Measurements from ENCODE around the gene EXOC2. TPM values are rescaled to one million over a fixed set of nuclear protein-coding genes. Genes with fewer than 3 reads are reported as not detected.

EXOC2 gene
- total and polyA plus RNA-seq, 5 donors from 2014 or later, result 33.1 to 43.6 (median 38.9) TPM

DNA sequence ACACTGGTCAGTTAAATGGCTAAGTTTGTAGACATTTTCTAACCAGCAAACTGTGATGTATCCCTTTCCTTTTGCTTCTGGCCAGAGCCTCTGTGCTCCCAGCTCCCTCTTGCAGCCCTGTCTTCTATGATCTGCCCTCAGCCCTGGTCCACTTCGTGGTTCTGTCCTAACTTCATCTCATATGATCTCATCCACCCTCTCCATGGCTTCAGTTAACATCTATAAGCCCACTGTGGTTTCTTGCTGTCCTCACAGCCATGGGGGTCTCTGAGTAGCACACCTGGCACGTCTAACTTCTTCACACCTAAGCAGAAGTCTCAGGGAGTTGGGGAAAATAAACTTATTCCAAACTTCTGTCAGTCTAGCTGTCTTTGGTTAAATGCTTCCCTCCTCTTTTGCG is 219.6 kb downstream of the EXOC2 start:
- Histone ChIP-seq H3K27ac (ENCODE audit: insufficient read depth, low read length, poor library complexity, severe bottlenecking) (no peak overlapping the region), H3K9me3 (ENCODE audit: control insufficient read depth in 2 of 2, low read length in 2 of 2) (no peaks in the 10 kb centered on the region), H3K27me3 (ENCODE audit: control insufficient read depth, insufficient read depth, low read length) (no peaks in the 10 kb centered on the region), H3K4me3 (ENCODE audit: low read depth, low read length) (no peak overlapping the region), H3K4me1 (ENCODE audit: control insufficient read depth, insufficient read depth, low read length, poor library complexity, severe bottlenecking) (peaks cover 20% of the 10 kb centered on the region), H3K36me3 (ENCODE audit: control insufficient read depth, insufficient read depth, low read length) (no peaks in the 10 kb centered on the region)
- Mint-ChIP-seq H3K27ac (peak overlapping the region in 2 of 3 donors; percentile 11 to 77), H3K4me1 (peaks cover 13 to 44% (median 26%) of the 10 kb centered on the region in 4 donors), H3K4me3 (no peak overlapping the region), H3K27me3 (no peaks in the 10 kb centered on the region), H3K9me3 (peaks cover 0 to 2% (median 0%) of the 10 kb centered on the region in 7 donors), H3K36me3 (no peaks in the 10 kb centered on the region)
- DNase-seq (no peak), ATAC-seq (ENCODE audit: low read depth in 2 of 2) (no peak)

DNA sequence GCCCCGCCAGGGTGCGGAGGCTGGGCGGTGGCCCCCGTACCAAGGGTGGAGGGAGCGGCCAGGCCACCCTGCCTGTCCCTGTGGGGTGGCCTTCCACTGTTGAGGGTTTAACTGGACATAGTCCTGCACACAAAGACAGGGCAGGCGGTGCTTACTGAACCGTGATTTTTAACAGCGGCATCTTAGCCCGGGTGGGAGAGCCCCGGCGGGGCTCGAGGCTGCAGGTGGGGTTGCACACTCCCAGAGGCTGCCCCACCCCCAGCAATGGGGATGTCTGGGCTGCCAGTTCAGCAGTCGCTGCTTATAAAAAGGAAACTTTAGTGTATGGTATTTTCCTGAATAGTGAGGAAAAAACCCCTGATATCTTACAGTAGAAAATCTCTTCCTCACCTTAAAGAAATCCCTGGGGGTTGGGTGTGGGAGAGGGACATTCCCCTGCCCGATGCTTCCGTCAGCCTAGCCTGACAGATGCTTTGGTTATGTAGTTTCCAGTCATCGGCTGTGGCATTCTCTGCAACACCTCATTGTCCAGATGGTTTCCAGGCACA is 222.0 kb downstream of the EXOC2 start:
- no peak overlapping the region for H3K4me3 ChIP-seq (ENCODE audit: low read depth, low read length)
- H3K4me1 Mint-ChIP-seq, result peaks cover 12 to 36% (median 25%) of the 10 kb centered on the region in 4 donors
- ATAC-seq (ENCODE audit: low read depth in 2 of 2), result no peak

DNA sequence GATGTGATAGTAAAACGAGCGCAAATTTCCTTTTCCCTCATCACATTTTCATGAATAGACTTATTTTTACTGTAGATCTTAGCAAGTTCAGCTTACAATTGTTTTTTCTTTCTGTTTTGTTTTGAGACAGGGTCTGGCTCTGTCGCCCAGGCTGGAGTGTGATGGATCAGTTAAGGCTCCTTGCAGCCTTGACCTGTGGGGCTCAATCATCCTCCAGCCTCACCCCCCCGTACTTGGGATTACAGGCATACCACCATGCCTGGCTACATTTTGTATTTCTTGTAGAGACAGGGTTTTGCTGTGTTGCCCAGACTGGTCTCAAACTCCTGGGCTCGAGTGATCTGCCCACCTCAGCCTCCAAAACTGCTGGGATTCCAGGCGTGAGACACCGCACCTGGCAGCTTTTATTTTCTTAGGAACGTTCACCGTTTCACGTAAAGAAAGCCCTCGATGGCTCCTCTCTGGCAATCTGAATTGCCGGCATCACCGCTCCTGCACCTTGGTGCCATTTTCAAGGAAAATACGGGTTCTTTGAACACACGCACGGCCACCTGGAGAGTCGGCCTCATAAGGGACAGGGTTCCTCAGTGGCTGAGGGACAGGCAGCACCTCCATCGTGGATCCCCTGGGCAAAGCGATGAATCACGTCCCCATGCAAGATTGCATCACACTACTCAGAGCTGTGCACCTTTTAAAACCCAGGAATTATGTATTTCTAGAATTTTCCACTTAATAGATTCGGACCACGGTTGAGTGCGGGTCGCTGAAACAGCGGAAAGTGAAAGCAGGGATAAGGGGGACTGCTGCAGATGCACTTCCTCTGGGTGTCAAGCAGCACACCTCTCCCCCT is 222.7 kb downstream of the EXOC2 start:
- Mint-ChIP-seq H3K4me1 (peaks cover 5 to 29% (median 20%) of the 10 kb centered on the region in 4 donors), H3K9me3 (peaks cover 0 to 2% (median 0%) of the 10 kb centered on the region in 7 donors), H3K4me3 (no peak overlapping the region), H3K27me3 (peaks cover 4% of the 10 kb centered on the region), H3K27ac (peak overlapping the region in 2 of 3 donors; percentile 32 to 38), H3K36me3 (no peaks in the 10 kb centered on the region)
- Histone ChIP-seq H3K4me3 (ENCODE audit: low read depth, low read length) (no peak overlapping the region), H3K9me3 (ENCODE audit: control insufficient read depth in 2 of 2, low read length in 2 of 2) (no peaks in the 10 kb centered on the region), H3K36me3 (ENCODE audit: control insufficient read depth, insufficient read depth, low read length) (no peaks in the 10 kb centered on the region), H3K27me3 (ENCODE audit: control insufficient read depth, insufficient read depth, low read length) (no peaks in the 10 kb centered on the region), H3K27ac (ENCODE audit: insufficient read depth, low read length, poor library complexity, severe bottlenecking) (no peak overlapping the region), H3K4me1 (ENCODE audit: control insufficient read depth, insufficient read depth, low read length, poor library complexity, severe bottlenecking) (peaks cover 17% of the 10 kb centered on the region)
- DNase-seq (no peak), ATAC-seq (ENCODE audit: low read depth in 2 of 2) (no peak)

More for the DNA sequence above, 222.0 kb downstream of the EXOC2 start:
- Histone ChIP-seq H3K27me3 (ENCODE audit: control insufficient read depth, insufficient read depth, low read length) (no peaks in the 10 kb centered on the region), H3K36me3 (ENCODE audit: control insufficient read depth, insufficient read depth, low read length) (no peaks in the 10 kb centered on the region), H3K27ac (ENCODE audit: insufficient read depth, low read length, poor library complexity, severe bottlenecking) (no peak overlapping the region), H3K9me3 (ENCODE audit: control insufficient read depth in 2 of 2, low read length in 2 of 2) (no peaks in the 10 kb centered on the region), H3K4me1 (ENCODE audit: control insufficient read depth, insufficient read depth, low read length, poor library complexity, severe bottlenecking) (peaks cover 20% of the 10 kb centered on the region)
- Mint-ChIP-seq H3K36me3 (no peaks in the 10 kb centered on the region), H3K27me3 (peaks cover 2% of the 10 kb centered on the region), H3K4me3 (no peak overlapping the region), H3K27ac (no peak overlapping the region), H3K9me3 (peaks cover 0 to 2% (median 0%) of the 10 kb centered on the region in 7 donors)
- no peak for DNase-seq

DNA sequence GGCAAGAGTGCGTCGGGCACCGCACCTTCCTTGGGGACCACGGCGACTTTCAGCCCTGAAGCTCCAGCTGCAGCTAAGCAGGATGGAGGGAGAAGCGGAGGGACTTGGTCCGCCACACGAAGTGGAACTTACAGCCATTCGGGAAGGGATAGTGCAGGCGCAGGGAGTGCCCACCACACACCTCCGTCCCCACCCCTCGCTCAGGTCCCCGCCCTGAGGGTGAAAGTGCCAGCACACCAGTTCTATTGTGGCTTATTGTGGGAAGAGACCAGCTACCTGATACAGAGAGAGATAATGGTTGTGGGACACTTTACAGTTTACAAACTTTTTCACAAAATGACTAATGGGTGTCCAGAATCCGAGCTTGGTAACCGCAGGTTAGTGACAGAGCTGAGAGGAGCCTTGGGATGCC is 225.3 kb downstream of the EXOC2 start:
- Histone ChIP-seq H3K36me3 (ENCODE audit: control insufficient read depth, insufficient read depth, low read length) (no peaks in the 10 kb centered on the region), H3K27me3 (ENCODE audit: control insufficient read depth, insufficient read depth, low read length) (no peaks in the 10 kb centered on the region), H3K4me3 (ENCODE audit: low read depth, low read length) (no peak overlapping the region), H3K9me3 (ENCODE audit: control insufficient read depth in 2 of 2, low read length in 2 of 2) (no peaks in the 10 kb centered on the region), H3K27ac (ENCODE audit: insufficient read depth, low read length, poor library complexity, severe bottlenecking) (no peak overlapping the region), H3K4me1 (ENCODE audit: control insufficient read depth, insufficient read depth, low read length, poor library complexity, severe bottlenecking) (no peaks in the 10 kb centered on the region)
- H3K4me1 Mint-ChIP-seq, result peaks cover 0 to 6% (median 3%) of the 10 kb centered on the region in 4 donors
- no peak for ATAC-seq (ENCODE audit: low read depth in 2 of 2)
- peaks cover 11% of the 10 kb centered on the region for H3K27me3 Mint-ChIP-seq
- no peak for DNase-seq
- H3K4me3 Mint-ChIP-seq, result no peak overlapping the region
- peaks cover 3% of the 10 kb centered on the region for H3K36me3 Mint-ChIP-seq
- H3K9me3 Mint-ChIP-seq, result no peaks in the 10 kb centered on the region
- no peak overlapping the region for H3K27ac Mint-ChIP-seq

DNA sequence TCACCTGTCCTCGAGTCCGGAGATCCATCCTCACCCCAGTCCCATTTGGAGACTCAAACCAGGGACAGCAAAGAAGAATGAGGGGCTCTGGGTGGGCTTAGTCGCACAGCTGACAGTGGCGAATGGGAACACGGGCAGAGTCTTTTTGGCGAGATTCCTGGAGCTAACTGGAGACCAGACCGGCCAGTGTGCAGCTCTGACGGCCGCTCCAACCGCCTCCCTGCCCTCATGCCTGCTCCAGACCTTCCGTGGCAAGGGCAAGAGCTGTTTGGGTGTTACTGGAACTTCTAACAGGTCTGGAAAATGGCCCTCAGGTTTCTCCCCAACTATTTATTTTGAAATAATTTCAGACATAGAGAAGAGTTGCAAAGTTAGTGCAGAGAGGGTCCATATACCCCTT is 225.8 kb downstream of the EXOC2 start:
- Histone ChIP-seq H3K4me3 (ENCODE audit: low read depth, low read length) (no peak overlapping the region), H3K27me3 (ENCODE audit: control insufficient read depth, insufficient read depth, low read length) (no peaks in the 10 kb centered on the region), H3K9me3 (ENCODE audit: control insufficient read depth in 2 of 2, low read length in 2 of 2) (no peaks in the 10 kb centered on the region), H3K27ac (ENCODE audit: insufficient read depth, low read length, poor library complexity, severe bottlenecking) (no peak overlapping the region), H3K36me3 (ENCODE audit: control insufficient read depth, insufficient read depth, low read length) (no peaks in the 10 kb centered on the region), H3K4me1 (ENCODE audit: control insufficient read depth, insufficient read depth, low read length, poor library complexity, severe bottlenecking) (no peaks in the 10 kb centered on the region)
- H3K9me3 Mint-ChIP-seq, result no peaks in the 10 kb centered on the region
- ATAC-seq (ENCODE audit: low read depth in 2 of 2) (no peak), DNase-seq (no peak)
- peaks cover 11% of the 10 kb centered on the region for H3K27me3 Mint-ChIP-seq
- no peak overlapping the region for H3K27ac Mint-ChIP-seq
- no peak overlapping the region for H3K4me3 Mint-ChIP-seq
- H3K36me3 Mint-ChIP-seq, result peaks cover 3% of the 10 kb centered on the region
- H3K4me1 Mint-ChIP-seq, result peaks cover 0 to 6% (median 2%) of the 10 kb centered on the region in 4 donors

DNA sequence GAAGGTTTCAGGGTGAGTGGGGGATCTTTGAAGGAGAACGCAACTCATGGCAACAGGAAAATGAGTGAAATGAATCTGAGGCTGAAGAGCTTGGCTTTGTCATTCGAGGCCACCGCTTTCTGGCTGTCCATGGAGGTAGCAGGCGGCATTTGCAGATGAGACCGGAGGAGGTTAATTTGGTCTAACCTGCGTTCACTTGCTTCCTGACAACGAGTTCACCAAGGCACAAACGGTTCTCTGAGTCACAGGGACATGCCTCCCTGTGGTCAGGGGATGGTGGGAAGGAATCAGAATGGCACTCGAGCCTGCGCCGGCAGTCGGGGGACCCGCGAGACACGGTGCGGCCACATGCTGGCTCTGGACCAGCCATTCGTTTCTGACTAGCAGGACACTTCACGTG is 226.4 kb downstream of the EXOC2 start:
- Mint-ChIP-seq H3K4me3 (no peak overlapping the region), H3K27me3 (peaks cover 11% of the 10 kb centered on the region), H3K9me3 (peaks cover 0 to 4% (median 0%) of the 10 kb centered on the region in 7 donors), H3K27ac (peak overlapping the region in 1 of 3 donors; percentile 20), H3K36me3 (peaks cover 3% of the 10 kb centered on the region), H3K4me1 (peaks cover 0 to 5% (median 1%) of the 10 kb centered on the region in 4 donors)
- H3K36me3 ChIP-seq (ENCODE audit: control insufficient read depth, insufficient read depth, low read length), result no peaks in the 10 kb centered on the region
- H3K27me3 ChIP-seq (ENCODE audit: control insufficient read depth, insufficient read depth, low read length), result no peaks in the 10 kb centered on the region
- no peak overlapping the region for H3K4me3 ChIP-seq (ENCODE audit: low read depth, low read length)
- no peak overlapping the region for H3K27ac ChIP-seq (ENCODE audit: insufficient read depth, low read length, poor library complexity, severe bottlenecking)
- ATAC-seq (ENCODE audit: low read depth in 2 of 2) (no peak), DNase-seq (no peak)
- H3K9me3 ChIP-seq (ENCODE audit: control insufficient read depth in 2 of 2, low read length in 2 of 2), result no peaks in the 10 kb centered on the region
- no peaks in the 10 kb centered on the region for H3K4me1 ChIP-seq (ENCODE audit: control insufficient read depth, insufficient read depth, low read length, poor library complexity, severe bottlenecking)

DNA sequence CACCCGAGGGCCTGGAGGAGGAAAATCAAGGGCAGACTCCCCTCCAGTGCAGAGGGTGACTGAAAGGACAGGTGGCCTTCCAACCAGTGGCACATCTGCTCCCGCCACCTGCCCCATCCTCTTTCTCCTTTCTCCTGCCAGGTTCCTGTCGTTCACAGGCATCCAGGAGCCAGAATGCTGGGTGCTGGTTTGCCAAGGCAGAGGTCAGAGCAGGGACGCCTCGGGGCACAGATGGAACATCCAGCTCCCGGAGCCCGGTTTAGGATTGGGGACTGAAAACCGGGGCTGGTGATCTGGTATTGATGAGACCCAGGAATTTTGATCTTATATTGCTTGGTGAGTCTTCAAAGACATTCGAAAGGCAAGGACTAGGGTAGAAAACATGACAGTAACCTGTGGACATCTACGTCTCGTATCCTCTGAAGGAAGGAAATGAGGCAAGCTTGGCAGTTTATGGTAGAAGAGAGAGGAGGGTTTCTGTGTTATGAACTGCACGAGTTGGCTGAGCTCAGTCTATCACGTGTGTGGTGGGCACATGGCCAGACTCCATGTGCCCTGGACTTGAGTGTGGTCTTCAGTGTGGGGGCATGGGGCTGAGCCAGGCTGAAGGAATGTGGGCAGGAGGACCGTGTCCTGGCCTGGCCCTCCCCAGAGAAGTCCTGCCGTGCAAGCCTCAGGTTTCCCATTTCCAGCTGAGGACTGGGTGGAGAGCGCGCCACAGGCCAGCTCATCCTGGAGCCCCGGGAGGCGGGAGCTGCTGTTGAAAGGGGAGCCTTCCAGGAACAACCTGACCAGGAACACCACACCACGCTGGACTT is 227.2 kb downstream of the EXOC2 start:
- Mint-ChIP-seq H3K27ac (no peak overlapping the region), H3K36me3 (peaks cover 3% of the 10 kb centered on the region), H3K4me3 (no peak overlapping the region), H3K27me3 (peaks cover 11% of the 10 kb centered on the region), H3K4me1 (peaks cover 0 to 5% (median 1%) of the 10 kb centered on the region in 4 donors), H3K9me3 (peaks cover 0 to 5% (median 0%) of the 10 kb centered on the region in 7 donors)
- no peak overlapping the region for H3K27ac ChIP-seq (ENCODE audit: insufficient read depth, low read length, poor library complexity, severe bottlenecking)
- H3K9me3 ChIP-seq (ENCODE audit: control insufficient read depth in 2 of 2, low read length in 2 of 2), result no peaks in the 10 kb centered on the region
- ATAC-seq (ENCODE audit: low read depth in 2 of 2) (no peak), DNase-seq (no peak)
- H3K4me3 ChIP-seq (ENCODE audit: low read depth, low read length), result no peak overlapping the region
- no peaks in the 10 kb centered on the region for H3K27me3 ChIP-seq (ENCODE audit: control insufficient read depth, insufficient read depth, low read length)
- H3K36me3 ChIP-seq (ENCODE audit: control insufficient read depth, insufficient read depth, low read length), result no peaks in the 10 kb centered on the region
- no peaks in the 10 kb centered on the region for H3K4me1 ChIP-seq (ENCODE audit: control insufficient read depth, insufficient read depth, low read length, poor library complexity, severe bottlenecking)
